PC-9 (cell line): ENCODE measurements around the gene POLG. TPM values are rescaled to one million over a fixed set of nuclear protein-coding genes. Genes with fewer than 3 reads are reported as not detected.

ENCODE experiments used
- BruUV-seq: library from RNA; stranded (reverse); fragments of 400-500 nt; replicated peaks from 2 replicates; lab custom pipeline; 2021; lab: Mats Ljungman, UMichigan
- CTCF ChIA-PET: fragments of 300-600 bp; sonication (Branson Sonifier 250); formaldehyde crosslinking; loops from one replicate; lab custom pipeline; 2022; ENCODE audit warnings: antibody characterized with exemption; lab: Charles Lee
- POLR2A ChIA-PET: fragments of 300-600 bp; sonication (Branson Sonifier 250); formaldehyde crosslinking; loops from one replicate; lab custom pipeline; 2022; ENCODE audit warnings: antibody characterized with exemption; ENCODE audit not compliant: unreplicated experiment; lab: Charles Lee
- DNase-seq, 2 experiments: peaks; one replicate each; pipeline versions ENCODE4 v3.0.0 to v3.0.0-alpha.2; 2015 to 2022; ENCODE audit warnings: mixed read lengths in 1 of 2
- H2AFZ ChIP-seq: fragments of 200-600 bp; sonication (generic); 2 replicates; pipeline ENCODE4 v1.8.1; 2017; ENCODE audit warnings: antibody characterized with exemption
- H3F3A ChIP-seq: fragments of 200-600 bp; sonication (generic); 2 replicates; pipeline ENCODE4 v1.8.1; 2017; ENCODE audit warnings: antibody characterized with exemption, mild to moderate bottlenecking, low read depth; ENCODE audit not compliant: insufficient read depth
- H3K27ac ChIP-seq: fragments of 200-600 bp; sonication (generic); 2 replicates; pipeline ENCODE4 v1.6.1; 2016; ENCODE audit warnings: mixed run types
- H3K27me3 ChIP-seq: fragments of 200-600 bp; sonication (generic); 2 replicates; pipeline ENCODE4 v1.6.1; 2016; ENCODE audit warnings: low read depth, mixed run types; ENCODE audit not compliant: insufficient read depth
- H3K36me3 ChIP-seq: fragments of 200-600 bp; sonication (generic); 2 replicates; pipeline ENCODE4 v1.6.1; 2016; ENCODE audit warnings: low read depth, mixed run types
- H3K4me1 ChIP-seq: fragments of 200-600 bp; sonication (generic); replicated peaks from 2 replicates; pipeline ENCODE4 v1.6.1; 2016; ENCODE audit warnings: mixed run types; ENCODE audit not compliant: insufficient read depth
- H3K4me2 ChIP-seq: fragments of 200-600 bp; sonication (generic); 2 replicates; pipeline ENCODE4 v1.6.1; 2017; ENCODE audit warnings: mixed run types
- H3K4me3 ChIP-seq: fragments of 200-600 bp; sonication (generic); 2 replicates; pipeline ENCODE4 v1.6.1; 2016; ENCODE audit warnings: mixed run types
- H3K79me2 ChIP-seq: fragments of 200-600 bp; sonication (generic); 2 replicates; pipeline ENCODE4 v1.6.1; 2017; ENCODE audit warnings: low read depth, mixed run types
- H3K9me2 ChIP-seq: fragments of 200-600 bp; sonication (generic); 2 replicates; pipeline ENCODE4 v1.8.1; 2017; ENCODE audit warnings: mild to moderate bottlenecking; ENCODE audit not compliant: insufficient read depth
- H3K9me3 ChIP-seq: fragments of 200-600 bp; sonication (generic); 2 replicates; pipeline ENCODE4 v1.8.1; 2016; ENCODE audit warnings: low read depth; ENCODE audit not compliant: insufficient read depth
- H4K20me1 ChIP-seq: fragments of 200-600 bp; sonication (generic); 2 replicates; pipeline ENCODE4 v1.8.1; 2017; ENCODE audit not compliant: insufficient read depth
- EZH2 ChIP-seq: fragments of 200-600 bp; sonication (generic); IDR thresholded peaks from 2 replicates; pipeline ENCODE4 v1.8.0; 2017; ENCODE audit warnings: antibody characterized with exemption, low read depth
- intact Hi-C: fragments of 100-400 bp; cut with micrococcal nuclease; formaldehyde crosslinking; loops from one replicate; pipeline ENCODE4 v1.10.0; 2022; ENCODE audit not compliant: unreplicated experiment
- total RNA-seq: library from RNA; stranded (reverse); gene quantifications from 2 replicates; pipeline ENCODE4 v1.2.3, GENCODE V29; 2021
- TF ChIP-seq, protein P1 (sequence below): fragments of 200-600 bp; sonication (generic); conservative IDR thresholded peaks from 2 replicates; pipeline ENCODE4 v1.6.1; 2017; ENCODE audit warnings: mixed run types, antibody characterized with exemption, mild to moderate bottlenecking, moderate library complexity

POLG gene
- total RNA-seq, 1 experiment from 2014 or later, result 43.6 TPM

DNA sequence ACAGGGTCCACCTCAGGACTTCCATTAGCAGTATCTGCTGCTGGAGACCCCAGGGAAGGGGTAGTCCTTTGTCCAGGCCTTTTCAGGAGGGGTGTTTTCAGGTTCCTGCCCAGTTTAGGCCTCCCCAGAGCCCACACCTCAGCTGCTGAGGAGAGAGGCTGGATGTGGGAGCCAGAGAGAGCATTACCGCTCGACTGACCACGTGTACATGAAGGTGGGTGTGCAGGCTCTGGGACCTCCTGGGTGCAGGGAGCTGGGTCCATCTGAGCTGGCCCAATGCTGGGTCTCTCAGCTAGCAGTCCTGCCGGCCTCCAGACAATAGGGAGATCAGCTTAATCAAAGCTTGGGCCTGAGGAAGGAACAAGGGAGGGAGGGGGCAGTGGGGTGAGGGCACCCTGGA lies 29.1 kb upstream of the POLG start:
- Histone ChIP-seq H3K9me2 (no peaks in the 10 kb centered on the region), H3K27me3 (peaks cover 75% of the 10 kb centered on the region), H2AFZ (no peak overlapping the region), H3K9me3 (no peaks in the 10 kb centered on the region), H3K4me3 (no peak overlapping the region), H3K27ac (no peak overlapping the region), H3K4me1 (no peaks in the 10 kb centered on the region), H3K36me3 (no peaks in the 10 kb centered on the region), H3K79me2 (no peaks in the 10 kb centered on the region), H4K20me1 (no peaks in the 10 kb centered on the region), H3F3A (no peaks in the 10 kb centered on the region), H3K4me2 (no peak overlapping the region)
- TF ChIP-seq EZH2, result no peak
- TF ChIP-seq, protein P1, sequence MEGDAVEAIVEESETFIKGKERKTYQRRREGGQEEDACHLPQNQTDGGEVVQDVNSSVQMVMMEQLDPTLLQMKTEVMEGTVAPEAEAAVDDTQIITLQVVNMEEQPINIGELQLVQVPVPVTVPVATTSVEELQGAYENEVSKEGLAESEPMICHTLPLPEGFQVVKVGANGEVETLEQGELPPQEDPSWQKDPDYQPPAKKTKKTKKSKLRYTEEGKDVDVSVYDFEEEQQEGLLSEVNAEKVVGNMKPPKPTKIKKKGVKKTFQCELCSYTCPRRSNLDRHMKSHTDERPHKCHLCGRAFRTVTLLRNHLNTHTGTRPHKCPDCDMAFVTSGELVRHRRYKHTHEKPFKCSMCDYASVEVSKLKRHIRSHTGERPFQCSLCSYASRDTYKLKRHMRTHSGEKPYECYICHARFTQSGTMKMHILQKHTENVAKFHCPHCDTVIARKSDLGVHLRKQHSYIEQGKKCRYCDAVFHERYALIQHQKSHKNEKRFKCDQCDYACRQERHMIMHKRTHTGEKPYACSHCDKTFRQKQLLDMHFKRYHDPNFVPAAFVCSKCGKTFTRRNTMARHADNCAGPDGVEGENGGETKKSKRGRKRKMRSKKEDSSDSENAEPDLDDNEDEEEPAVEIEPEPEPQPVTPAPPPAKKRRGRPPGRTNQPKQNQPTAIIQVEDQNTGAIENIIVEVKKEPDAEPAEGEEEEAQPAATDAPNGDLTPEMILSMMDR, result no peak
- DNase-seq, result no peak
- ChIA-PET POLR2A (no interaction called here), CTCF (interaction anchor here (0.5 to 0.6 kb wide), 2 partner anchors 12 to 121 kb away, joined by 3 read pairs; no protein-coding TSS in a partner anchor)
- intact Hi-C loops, result no loop called here
- no TSS peak for BruUV-seq

DNA sequence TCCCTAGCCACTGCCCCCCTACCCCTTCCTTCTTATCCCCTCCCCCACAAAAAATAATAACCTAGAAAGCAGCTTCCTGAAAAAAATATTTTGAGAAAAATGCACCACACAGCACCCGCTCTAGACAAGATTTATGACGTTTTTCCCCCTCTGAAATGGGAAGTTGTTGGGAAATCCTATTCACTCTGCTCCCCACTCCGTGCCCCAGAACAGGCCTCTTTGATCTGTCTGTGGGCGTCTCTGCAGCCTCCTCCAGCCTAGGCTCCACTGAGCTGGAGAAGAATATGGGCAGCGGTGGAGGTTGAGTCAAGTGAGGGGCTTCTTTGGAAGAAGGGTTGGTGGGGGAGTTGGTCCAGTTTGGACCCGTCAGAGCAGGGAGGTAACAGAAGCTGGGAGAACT lies 28.5 kb upstream of the POLG start:
- Histone ChIP-seq H3K79me2 (no peaks in the 10 kb centered on the region), H3K27me3 (peaks cover 74% of the 10 kb centered on the region), H3K4me1 (no peaks in the 10 kb centered on the region), H3K4me2 (no peak overlapping the region), H3K9me2 (no peaks in the 10 kb centered on the region), H4K20me1 (no peaks in the 10 kb centered on the region), H3K36me3 (no peaks in the 10 kb centered on the region), H3K9me3 (no peaks in the 10 kb centered on the region), H2AFZ (no peak overlapping the region), H3K27ac (no peak overlapping the region), H3F3A (no peaks in the 10 kb centered on the region), H3K4me3 (no peak overlapping the region)
- ChIA-PET POLR2A (no interaction called here), CTCF (interaction anchor here (0.5 kb wide), 1 partner anchor 12 kb away, joined by 3 read pairs; no protein-coding TSS in a partner anchor)
- no peak for DNase-seq
- TF ChIP-seq EZH2, result no peak
- TF ChIP-seq, protein P1, result no peak
- intact Hi-C loops, result no loop called here
- no TSS peak for BruUV-seq

GRCh38 chr15:89362203-89363101 lies 27.8 kb upstream of the POLG start:
- peaks cover 79% of the 10 kb centered on the region for H3K27me3 ChIP-seq
- DNase-seq, result no peak
- H3K27ac ChIP-seq, result no peak overlapping the region
- CTCF ChIA-PET, result no interaction called here
- H3K9me3 ChIP-seq, result no peaks in the 10 kb centered on the region
- H3K4me1 ChIP-seq, result no peaks in the 10 kb centered on the region
- no peaks in the 10 kb centered on the region for H3K79me2 ChIP-seq
- no peak overlapping the region for H3K4me2 ChIP-seq
- H3K36me3 ChIP-seq, result no peaks in the 10 kb centered on the region
- no peak for TF ChIP-seq EZH2
- TF ChIP-seq, protein P1, result no peak
- H4K20me1 ChIP-seq, result no peaks in the 10 kb centered on the region
- POLR2A ChIA-PET, result interaction anchor here (0.7 kb wide), 1 partner anchor 328 kb away, joined by 11 read pairs; the partner anchor contains the start of genes PEX11A and WDR93
- BruUV-seq, result no TSS peak
- no peaks in the 10 kb centered on the region for H3F3A ChIP-seq
- no peak overlapping the region for H3K4me3 ChIP-seq
- H2AFZ ChIP-seq, result no peak overlapping the region
- H3K9me2 ChIP-seq, result no peaks in the 10 kb centered on the region
- intact Hi-C loops, result no loop called here
